Activated T-cell treated with anti-CD3 and anti-CD28 coated beads, Interleukin-2, amount 50 U/mL, for 72 hours (primary cell): ENCODE data around the gene RANBP2. TPM values are rescaled to one million over a fixed set of nuclear protein-coding genes. Genes with fewer than 3 reads are reported as not detected.
A peak's percentile ranks its signal among the peaks of the same experiment; 100 is the strongest.
"Not testable (repeated sequence)": the region's sequence is repeated elsewhere in the genome, so short reads cannot be mapped to it uniquely, and the experiment has no call there.

Source experiments
- ATAC-seq, 2 donors: fragments of 150-1000 bp; cut with Tn5 transposase; replicated peaks in 1 of 2; 2 replicates each; pipeline ENCODE4 v1.10.0; 2021; ENCODE audit warnings: moderate library complexity in 2 of 2, mild to moderate bottlenecking in 1 of 2
- DNase-seq, 2 donors: peaks; one replicate each; pipeline ENCODE4 v3.0.0; 2021 to 2022; ENCODE audit warnings: mixed read lengths in 1 of 2
- H3K27ac Mint-ChIP-seq: one replicate; pipeline ENCODE4 v1.8.0; 2022; ENCODE audit warnings: mild to moderate bottlenecking, moderate library complexity, mixed read lengths
- H3K27me3 Mint-ChIP-seq: one replicate; pipeline ENCODE4 v1.8.0; 2022; ENCODE audit warnings: low read depth, mixed read lengths
- H3K36me3 Mint-ChIP-seq, 2 donors: one replicate each; pipeline ENCODE4 v1.8.0; 2022; ENCODE audit warnings: mixed read lengths in 2 of 2, mild to moderate bottlenecking in 1 of 2; ENCODE audit not compliant: insufficient read depth in 2 of 2
- H3K4me1 Mint-ChIP-seq: one replicate; pipeline ENCODE4 v1.8.0; 2022; ENCODE audit warnings: low read depth, mixed read lengths
- H3K4me3 Mint-ChIP-seq, 2 donors: one replicate each; pipeline ENCODE4 v1.8.0; 2022; ENCODE audit warnings: mild to moderate bottlenecking in 2 of 2, mixed read lengths in 2 of 2, moderate library complexity in 2 of 2
- H3K9me3 Mint-ChIP-seq, 2 donors: one replicate each; pipeline ENCODE4 v1.8.0; 2022; ENCODE audit warnings: mixed read lengths in 2 of 2
- total RNA-seq, 2 donors: library from RNA; stranded (reverse); gene quantifications; one replicate each; pipeline ENCODE4 v1.2.3, GENCODE V29; 2022

RANBP2 gene
- total RNA-seq, 2 donors from 2014 or later, result 57.7 to 58.8 TPM

DNA sequence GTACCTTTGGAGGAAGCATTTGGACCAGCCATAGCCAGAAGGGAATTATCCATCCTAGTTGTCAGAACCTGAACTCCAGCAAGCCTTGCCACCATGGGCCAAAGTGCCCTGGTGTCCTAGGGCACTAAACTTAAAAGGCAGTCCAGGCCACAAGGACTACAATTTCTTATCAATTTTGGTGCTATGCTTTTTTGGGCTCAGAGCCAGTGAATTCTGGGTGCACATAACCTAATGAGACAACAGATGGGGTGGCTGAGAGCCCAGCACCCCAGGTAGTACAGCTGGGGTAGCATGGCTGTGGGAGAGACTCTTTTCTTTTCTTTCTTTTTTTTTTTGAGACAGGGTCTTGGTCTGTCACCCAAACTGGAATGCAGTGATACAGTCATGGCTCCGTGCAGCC lies 14.4 kb upstream of the RANBP2 start:
- no peak overlapping the region for H3K27ac Mint-ChIP-seq
- no peaks in the 10 kb centered on the region for H3K4me1 Mint-ChIP-seq
- peaks cover 4% of the 10 kb centered on the region in 2 donors for H3K36me3 Mint-ChIP-seq
- DNase-seq (no peak), ATAC-seq (no peak)
- no peaks in the 10 kb centered on the region for H3K27me3 Mint-ChIP-seq
- H3K9me3 Mint-ChIP-seq, result peaks cover 0 to 6% of the 10 kb centered on the region in 2 donors
- H3K4me3 Mint-ChIP-seq, result no peak overlapping the region

DNA sequence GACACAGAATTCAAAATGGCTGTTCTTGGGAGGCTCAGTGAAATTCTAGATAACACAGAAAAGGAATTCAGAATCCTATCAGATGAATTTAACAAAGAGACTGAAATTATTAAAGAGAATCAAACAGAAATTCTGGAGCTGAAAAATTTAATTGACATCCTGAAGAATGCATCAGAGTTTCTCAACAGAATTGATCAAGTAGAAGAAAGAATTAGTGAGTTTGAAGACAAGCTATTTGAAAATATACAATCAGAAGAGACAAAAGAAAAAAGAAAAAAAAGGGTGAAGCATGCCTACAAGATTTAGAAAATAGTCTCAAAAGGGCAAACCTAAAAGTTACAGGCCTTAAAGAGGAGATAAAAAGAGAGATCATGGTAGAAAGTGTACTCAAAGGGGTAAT lies 12.0 kb upstream of the RANBP2 start:
- no peaks in the 10 kb centered on the region for H3K27me3 Mint-ChIP-seq
- H3K27ac Mint-ChIP-seq, result no peak overlapping the region
- peaks cover 4% of the 10 kb centered on the region in 2 donors for H3K36me3 Mint-ChIP-seq
- no peaks in the 10 kb centered on the region for H3K4me1 Mint-ChIP-seq
- ATAC-seq (no peak), DNase-seq (no peak)
- H3K9me3 Mint-ChIP-seq, result peaks cover 0 to 6% of the 10 kb centered on the region in 2 donors
- no peak overlapping the region for H3K4me3 Mint-ChIP-seq

- H3K9me3 Mint-ChIP-seq, ATAC-seq, DNase-seq, H3K27ac Mint-ChIP-seq, H3K36me3 Mint-ChIP-seq, H3K4me3 Mint-ChIP-seq, H3K27me3 Mint-ChIP-seq: not testable (repeated sequence)
- peaks cover 21% of the 10 kb centered on the region for H3K4me1 Mint-ChIP-seq
Measured at GRCh38 chr2:108716971-108717370, 2.3 kb upstream of the RANBP2 start.

- Mint-ChIP-seq H3K4me1 (peaks cover 49% of the 10 kb centered on the region), H3K27ac (peak overlapping the region; percentile 85)
- not testable (repeated sequence) for DNase-seq, H3K36me3 Mint-ChIP-seq, H3K9me3 Mint-ChIP-seq, H3K27me3 Mint-ChIP-seq, ATAC-seq, H3K4me3 Mint-ChIP-seq
Measured at GRCh38 chr2:108726048-108726447, 6.8 kb downstream of the RANBP2 start.

DNA sequence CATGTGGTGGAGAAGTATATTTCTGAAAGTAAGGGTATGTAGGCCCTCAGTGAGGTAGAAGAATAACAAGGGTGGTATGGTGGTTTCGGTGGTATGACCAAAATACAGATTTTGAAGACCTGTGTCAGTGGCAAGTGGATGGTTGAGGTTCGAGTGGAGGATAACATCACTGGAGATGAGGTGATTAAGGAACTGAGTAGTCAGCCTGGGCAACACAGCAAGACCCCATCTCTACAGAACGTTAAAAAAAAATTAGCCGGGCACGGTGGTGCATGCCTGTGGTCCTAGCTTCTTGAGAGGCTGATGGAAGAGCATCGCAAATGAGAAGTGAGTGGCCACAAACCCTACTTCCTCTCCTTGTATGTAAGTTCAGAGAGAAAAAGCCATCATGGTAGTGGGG lies 15.4 kb downstream of the RANBP2 start:
- Mint-ChIP-seq H3K27ac (peak overlapping the region; percentile 55), H3K36me3 (peaks cover 9 to 22% of the 10 kb centered on the region in 2 donors)
- H3K4me1 Mint-ChIP-seq, DNase-seq, H3K9me3 Mint-ChIP-seq, ATAC-seq, H3K27me3 Mint-ChIP-seq, H3K4me3 Mint-ChIP-seq: not testable (repeated sequence)

DNA sequence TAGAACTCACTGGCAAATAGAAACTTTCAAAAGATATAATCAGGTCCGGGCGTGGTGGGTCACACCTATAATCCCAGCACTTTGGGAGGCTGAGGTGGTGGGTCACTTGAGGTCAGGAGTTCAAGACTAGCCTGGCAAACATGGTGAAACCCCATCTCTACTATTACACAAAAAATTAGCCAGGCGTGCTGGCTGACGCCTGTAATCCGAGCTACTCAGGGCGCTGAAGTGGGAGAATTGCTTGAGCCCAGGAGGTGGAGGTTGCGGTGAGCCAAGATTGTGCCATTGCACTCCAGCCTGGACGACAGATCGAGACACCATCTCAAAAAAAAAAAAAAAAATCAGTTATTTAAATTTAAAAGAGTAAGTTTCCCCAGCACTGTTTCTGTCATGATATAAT lies 38.7 kb downstream of the RANBP2 start:
- not testable (repeated sequence) for H3K4me1 Mint-ChIP-seq, H3K4me3 Mint-ChIP-seq, ATAC-seq, H3K27me3 Mint-ChIP-seq, H3K9me3 Mint-ChIP-seq, H3K27ac Mint-ChIP-seq, DNase-seq
- peaks cover 3 to 12% of the 10 kb centered on the region in 2 donors for H3K36me3 Mint-ChIP-seq

DNA sequence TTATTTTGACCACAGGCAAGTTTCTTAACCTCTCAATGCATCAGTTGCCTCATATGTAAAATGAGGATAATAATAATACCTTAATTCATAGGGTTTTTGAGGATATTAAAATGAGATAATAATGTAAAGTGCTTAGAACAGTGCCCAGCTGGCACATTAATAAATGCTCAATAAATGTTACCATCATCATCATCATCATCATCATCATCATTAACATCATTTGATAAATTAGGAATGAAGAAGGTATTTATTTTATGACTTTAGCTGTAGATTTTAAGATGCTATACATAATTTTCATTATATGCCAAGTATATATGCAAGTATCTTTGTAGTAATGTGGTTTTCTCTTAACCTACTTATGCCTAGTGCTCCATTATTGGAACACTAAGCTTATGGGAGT lies 43.3 kb downstream of the RANBP2 start:
- not testable (repeated sequence) for DNase-seq, H3K4me3 Mint-ChIP-seq, H3K4me1 Mint-ChIP-seq, ATAC-seq, H3K9me3 Mint-ChIP-seq, H3K27ac Mint-ChIP-seq, H3K27me3 Mint-ChIP-seq
- H3K36me3 Mint-ChIP-seq, result peaks cover 12 to 21% of the 10 kb centered on the region in 2 donors

GRCh38 chr2:108766671-108767070 lies 47.4 kb downstream of the RANBP2 start:
- not testable (repeated sequence) for ATAC-seq, H3K27ac Mint-ChIP-seq, H3K4me1 Mint-ChIP-seq, H3K9me3 Mint-ChIP-seq, DNase-seq, H3K27me3 Mint-ChIP-seq
- peak overlapping the region in 1 of 2 donors; percentile 20 for H3K4me3 Mint-ChIP-seq
- peaks cover 14 to 28% of the 10 kb centered on the region in 2 donors for H3K36me3 Mint-ChIP-seq

DNA sequence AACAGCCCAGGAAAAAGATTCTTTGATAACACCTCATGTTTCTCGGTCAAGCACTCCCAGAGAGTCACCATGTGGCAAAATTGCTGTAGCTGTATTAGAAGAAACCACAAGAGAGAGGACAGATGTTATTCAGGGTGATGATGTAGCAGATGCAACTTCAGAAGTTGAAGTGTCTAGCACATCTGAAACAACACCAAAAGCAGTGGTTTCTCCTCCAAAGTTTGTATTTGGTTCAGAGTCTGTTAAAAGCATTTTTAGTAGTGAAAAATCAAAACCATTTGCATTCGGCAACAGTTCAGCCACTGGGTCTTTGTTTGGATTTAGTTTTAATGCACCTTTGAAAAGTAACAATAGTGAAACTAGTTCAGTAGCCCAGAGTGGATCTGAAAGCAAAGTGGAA lies 48.6 kb downstream of the RANBP2 start:
- H3K9me3 Mint-ChIP-seq, H3K4me1 Mint-ChIP-seq, DNase-seq, ATAC-seq, H3K4me3 Mint-ChIP-seq, H3K27me3 Mint-ChIP-seq: not testable (repeated sequence)
- H3K27ac Mint-ChIP-seq, result peak overlapping the region; percentile 38
- peaks cover 18 to 36% of the 10 kb centered on the region in 2 donors for H3K36me3 Mint-ChIP-seq

DNA sequence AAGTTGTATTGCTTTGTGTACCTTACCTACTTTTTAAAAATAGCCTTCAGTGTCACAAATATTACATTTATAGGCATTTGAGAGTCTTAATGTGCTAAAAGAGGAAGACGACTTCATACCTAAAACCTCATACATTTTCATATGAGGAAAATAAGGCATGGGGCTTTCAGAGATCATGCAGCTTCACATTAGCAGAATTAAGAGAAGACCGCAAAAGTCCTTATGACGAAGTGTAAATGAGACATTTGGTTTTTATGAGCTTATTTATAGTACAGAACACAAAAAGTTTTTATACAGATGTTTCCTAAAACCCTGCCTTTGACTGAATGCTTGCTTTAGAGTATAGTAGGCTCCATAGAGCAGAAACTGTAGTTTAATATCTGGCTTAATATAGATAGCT lies 57.2 kb downstream of the RANBP2 start:
- H3K9me3 Mint-ChIP-seq, result no peaks in the 10 kb centered on the region
- no peaks in the 10 kb centered on the region for H3K4me1 Mint-ChIP-seq
- no peaks in the 10 kb centered on the region for H3K27me3 Mint-ChIP-seq
- peak overlapping the region; percentile 73 for H3K27ac Mint-ChIP-seq
- DNase-seq (no peak), ATAC-seq (no peak)
- peaks cover 5 to 24% of the 10 kb centered on the region in 2 donors for H3K36me3 Mint-ChIP-seq
- H3K4me3 Mint-ChIP-seq, result no peak overlapping the region

- Mint-ChIP-seq H3K9me3 (no peaks in the 10 kb centered on the region), H3K4me3 (no peak overlapping the region), H3K36me3 (peaks cover 3 to 16% of the 10 kb centered on the region in 2 donors), H3K27ac (peak overlapping the region; percentile 34), H3K27me3 (no peaks in the 10 kb centered on the region), H3K4me1 (no peaks in the 10 kb centered on the region)
- no peak for DNase-seq
- no peak for ATAC-seq
Measured at GRCh38 chr2:108778857-108779256, 59.6 kb downstream of the RANBP2 start.

DNA sequence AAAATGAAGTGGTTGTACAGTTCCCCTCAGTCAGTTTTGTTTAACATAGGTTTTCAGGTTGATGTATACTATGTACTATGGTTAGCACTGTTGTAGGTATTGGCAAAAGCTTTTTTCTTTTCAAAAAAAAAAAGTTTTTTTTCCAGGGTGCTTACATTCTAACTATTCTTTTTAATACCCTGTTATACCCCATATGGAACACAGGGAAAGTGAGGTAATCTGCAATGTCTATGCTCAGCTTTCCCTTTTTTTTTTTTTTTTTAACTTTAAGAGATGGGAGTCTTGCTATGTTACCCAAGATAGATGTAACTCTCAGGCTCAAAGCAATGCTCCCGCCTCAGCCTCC lies 66.7 kb downstream of the RANBP2 start:
- peaks cover 13% of the 10 kb centered on the region for H3K4me1 Mint-ChIP-seq
- DNase-seq (no peak), ATAC-seq (no peak)
- no peaks in the 10 kb centered on the region for H3K27me3 Mint-ChIP-seq
- peaks cover 2 to 20% of the 10 kb centered on the region in 2 donors for H3K36me3 Mint-ChIP-seq
- H3K9me3 Mint-ChIP-seq, result no peaks in the 10 kb centered on the region
- peak overlapping the region; percentile 94 to 95 for H3K4me3 Mint-ChIP-seq
- H3K27ac Mint-ChIP-seq, result peak overlapping the region; percentile 84

DNA sequence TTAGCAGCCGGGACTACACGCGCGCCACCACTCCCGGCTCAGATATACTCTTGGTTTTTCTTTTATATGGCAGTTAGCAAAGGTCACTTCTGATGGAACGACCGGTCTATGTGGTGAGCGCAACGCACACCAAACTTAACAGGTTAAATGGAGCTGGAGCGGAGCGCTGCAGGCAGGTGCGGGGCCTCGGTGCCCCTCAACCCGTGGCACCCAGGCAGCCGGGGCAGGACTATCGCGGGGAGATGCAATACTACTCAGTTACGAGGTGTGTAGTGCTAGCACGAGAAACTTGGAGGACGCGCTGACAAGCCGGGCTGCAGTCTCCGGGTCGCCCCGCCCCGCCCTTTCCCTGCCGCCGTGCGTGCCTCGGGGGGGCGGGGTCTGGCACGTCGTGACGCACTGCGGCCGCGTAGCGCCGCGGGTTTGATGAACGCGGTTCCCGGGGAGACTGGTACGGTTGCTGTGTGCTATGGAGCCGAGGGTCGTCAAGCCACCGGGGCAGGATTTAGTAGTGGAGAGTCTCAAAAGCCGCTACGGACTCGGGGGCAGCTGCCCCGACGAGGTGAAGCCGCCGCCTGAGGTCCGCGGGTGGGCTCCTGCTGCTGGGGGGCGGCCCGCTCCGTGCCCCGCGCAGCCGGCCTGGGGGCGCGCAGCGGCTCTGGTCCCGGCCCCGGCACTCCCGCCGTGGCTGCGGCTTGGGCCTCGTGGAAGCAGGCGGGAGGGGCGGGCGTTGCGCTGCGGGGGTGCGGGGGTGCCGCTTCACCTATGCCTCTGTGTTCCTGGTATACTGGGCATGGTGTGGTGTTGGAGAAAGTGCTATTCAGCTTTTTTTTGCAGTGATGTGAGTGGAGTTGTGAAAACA lies 67.3 kb downstream of the RANBP2 start, which contains the start of gene CCDC138:
Gene CCDC138, plus strand, starts transcription at position 418 of the 862 bp plus-strand sequence. Its CDS starts 52 bp downstream, at position 470.
- Mint-ChIP-seq H3K4me3 (peak within 1 kb of the TSS; percentile 94 to 95), H3K36me3 (peaks cover 2 to 20% of the 10 kb centered on the region in 2 donors), H3K4me1 (peaks cover 13% of the 10 kb centered on the region), H3K27me3 (no peaks in the 10 kb centered on the region), H3K27ac (peak within 1 kb of the TSS; percentile 84), H3K9me3 (no peaks in the 10 kb centered on the region)
- DNase-seq, result peak; percentile 95 to 96
- peak; percentile 97 to 98 for ATAC-seq

DNA sequence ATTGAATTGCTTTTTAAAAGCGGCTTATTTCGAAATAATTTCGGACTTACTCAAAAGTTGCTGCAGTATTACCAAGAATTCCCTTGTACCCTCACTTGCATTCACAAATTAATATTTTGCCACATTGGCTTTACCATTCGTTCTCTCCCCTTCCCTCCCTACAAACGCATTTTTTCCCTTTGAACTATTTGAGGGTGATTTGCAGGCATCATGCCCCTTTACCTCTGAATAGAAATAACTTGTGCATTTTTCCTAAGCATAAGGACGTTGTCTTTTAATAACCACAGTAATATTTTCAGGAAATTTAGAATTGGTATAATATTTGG lies 67.9 kb downstream of the RANBP2 start:
- no peak for ATAC-seq
- H3K27me3 Mint-ChIP-seq, result no peaks in the 10 kb centered on the region
- H3K36me3 Mint-ChIP-seq, result peaks cover 0 to 18% of the 10 kb centered on the region in 2 donors
- H3K27ac Mint-ChIP-seq, result peak overlapping the region; percentile 73
- peaks cover 13% of the 10 kb centered on the region for H3K4me1 Mint-ChIP-seq
- no peak for DNase-seq
- no peaks in the 10 kb centered on the region for H3K9me3 Mint-ChIP-seq
- peak overlapping the region; percentile 94 to 95 for H3K4me3 Mint-ChIP-seq
